HEK293 (cell line): ENCODE measurements around the gene SPRY4.

ENCODE experiments used
- CTCF ChIA-PET: fragments of 350-600 bp; formaldehyde crosslinking; extraction: SDS; loops from one replicate; lab custom pipeline; 2021; ENCODE audit warnings: antibody characterized with exemption; lab: Yijun Ruan, JAX
- POLR2A ChIA-PET: fragments of 300-600 bp; formaldehyde crosslinking; extraction: SDS; loops from one replicate; lab custom pipeline; 2020; ENCODE audit warnings: antibody characterized with exemption, inconsistent platforms; lab: Yijun Ruan, JAX
- H3K27ac ChIP-seq: fragments of 200-500 bp; sonication (Bioruptor generic); 2 replicates; pipeline ENCODE4 v1.5.1; 2014; ENCODE audit warnings: low read depth, low read length, control low read depth, inconsistent platforms; ENCODE audit errors: extremely low read depth
- H3K36me3 ChIP-seq, 2 experiments: fragments of 200-500 bp in 1 of 2; sonication (Bioruptor generic) in 1 of 2; 1 replicate in 1 of 2; 2 replicates in 1 of 2; pipeline ENCODE4 v1.5.1; 2014 to 2017; ENCODE audit warnings: inconsistent platforms in 2 of 2, low read length in 2 of 2; ENCODE audit not compliant: control insufficient read depth in 2 of 2, insufficient read depth in 1 of 2
- H3K4me1 ChIP-seq: fragments of 200-500 bp; sonication (Bioruptor generic); 2 replicates; pipeline ENCODE4 v1.5.1; 2014; ENCODE audit warnings: mild to moderate bottlenecking, low read length, inconsistent platforms; ENCODE audit not compliant: control insufficient read depth, insufficient read depth
- H3K4me3 ChIP-seq: 2 replicates; pipeline ENCODE4 v1.5.1; 2011; ENCODE audit warnings: low read depth, mild to moderate bottlenecking, control low read depth, low read length, moderate library complexity
- H3K9me3 ChIP-seq: fragments of 200-500 bp; sonication (Bioruptor generic); 2 replicates; pipeline ENCODE4 v1.5.1; 2014; ENCODE audit warnings: low read depth, low read length, inconsistent platforms; ENCODE audit not compliant: control insufficient read depth, insufficient read depth
- AEBP2 ChIP-seq: fragments of 450-650 bp; formaldehyde crosslinking; IDR thresholded peaks from 2 replicates; pipeline ENCODE4 v1.5.1; 2016; ENCODE audit warnings: missing biosample characterization, missing genetic modification characterization, borderline replicate concordance
- BCL11A ChIP-seq: fragments of 450-650 bp; formaldehyde crosslinking; IDR thresholded peaks from 2 replicates; pipeline ENCODE4 v1.5.1; 2016; ENCODE audit warnings: low read depth, missing biosample characterization, missing genetic modification characterization
- ELK4 ChIP-seq: IDR thresholded peaks from 2 replicates; pipeline ENCODE4 v1.6.1; 2011; ENCODE audit warnings: mild to moderate bottlenecking, low read depth, low read length, borderline replicate concordance
- GLI2 ChIP-seq: fragments of 450-650 bp; formaldehyde crosslinking; IDR thresholded peaks from 2 replicates; pipeline ENCODE4; 2017; ENCODE audit warnings: missing biosample characterization, missing genetic modification characterization, low read depth, borderline replicate concordance
- PRDM4 ChIP-seq: fragments of 450-650 bp; formaldehyde crosslinking; IDR thresholded peaks from 2 replicates; pipeline ENCODE4 v1.5.1; 2017; ENCODE audit warnings: missing biosample characterization, missing genetic modification characterization
- REPIN1 ChIP-seq: fragments of 450-650 bp; formaldehyde crosslinking; IDR thresholded peaks from 2 replicates; pipeline ENCODE4 v1.5.1; 2017; ENCODE audit warnings: missing biosample characterization, missing genetic modification characterization, low read depth
- SCRT1 ChIP-seq: fragments of 450-650 bp; formaldehyde crosslinking; IDR thresholded peaks from 2 replicates; pipeline ENCODE4 v1.5.1; 2016; ENCODE audit warnings: missing biosample characterization, missing genetic modification characterization, borderline replicate concordance
- SP7 ChIP-seq: fragments of 450-650 bp; formaldehyde crosslinking; IDR thresholded peaks from 2 replicates; pipeline ENCODE4 v1.5.1; 2016; ENCODE audit warnings: missing biosample characterization, missing genetic modification characterization
- YY1 ChIP-seq: fragments of 450-650 bp; formaldehyde crosslinking; IDR thresholded peaks from 2 replicates; pipeline ENCODE4 v1.5.1; 2018; ENCODE audit warnings: missing biosample characterization, missing genetic modification characterization
- ZBTB21 ChIP-seq: fragments of 450-650 bp; formaldehyde crosslinking; IDR thresholded peaks from 2 replicates; pipeline ENCODE4 v1.5.1; 2017; ENCODE audit warnings: missing biosample characterization, missing genetic modification characterization
- ZNF16 ChIP-seq: fragments of 450-650 bp; formaldehyde crosslinking; IDR thresholded peaks from 2 replicates; pipeline ENCODE4 v1.5.1; 2016; ENCODE audit warnings: low read depth, missing biosample characterization, missing genetic modification characterization
- ZNF239 ChIP-seq: fragments of 450-650 bp; formaldehyde crosslinking; IDR thresholded peaks from 2 replicates; pipeline ENCODE4 v1.5.1; 2016; ENCODE audit warnings: missing biosample characterization, missing genetic modification characterization
- ZNF302 ChIP-seq: fragments of 450-650 bp; formaldehyde crosslinking; IDR thresholded peaks from 2 replicates; pipeline ENCODE4 v1.5.1; 2016; ENCODE audit warnings: missing biosample characterization, missing genetic modification characterization, low read depth
- ZNF324 ChIP-seq: fragments of 450-650 bp; formaldehyde crosslinking; IDR thresholded peaks from 2 replicates; pipeline ENCODE4 v1.5.1; 2016; ENCODE audit warnings: missing biosample characterization, missing genetic modification characterization
- ZNF335 ChIP-seq: fragments of 450-650 bp; formaldehyde crosslinking; conservative IDR thresholded peaks from 2 replicates; pipeline ENCODE4 v1.5.1; 2016; ENCODE audit warnings: missing biosample characterization, missing genetic modification characterization
- ZNF518A ChIP-seq: fragments of 450-650 bp; formaldehyde crosslinking; conservative IDR thresholded peaks from 2 replicates; pipeline ENCODE4 v1.5.1; 2016; ENCODE audit warnings: low read depth, missing biosample characterization, missing genetic modification characterization
- ZNF549 ChIP-seq: fragments of 450-650 bp; IDR thresholded peaks from 2 replicates; pipeline ENCODE4 v1.5.1; 2018; ENCODE audit warnings: missing biosample characterization, missing genetic modification characterization, mild to moderate bottlenecking, inconsistent platforms, moderate library complexity
- ZNF560 ChIP-seq: fragments of 450-650 bp; formaldehyde crosslinking; IDR thresholded peaks from 2 replicates; pipeline ENCODE4 v1.5.1; 2017; ENCODE audit warnings: missing biosample characterization, missing genetic modification characterization, borderline replicate concordance
- ZNF561 ChIP-seq: fragments of 450-650 bp; IDR thresholded peaks from 2 replicates; pipeline ENCODE4 v1.5.1; 2018; ENCODE audit warnings: missing biosample characterization, missing genetic modification characterization, borderline replicate concordance
- ZNF623 ChIP-seq: fragments of 450-650 bp; formaldehyde crosslinking; IDR thresholded peaks from 2 replicates; pipeline ENCODE4 v1.5.1; 2016; ENCODE audit warnings: missing biosample characterization, missing genetic modification characterization
- ZNF658 ChIP-seq: fragments of 450-650 bp; formaldehyde crosslinking; IDR thresholded peaks from 2 replicates; pipeline ENCODE4; 2016; ENCODE audit warnings: missing biosample characterization, missing genetic modification characterization
- ZNF670 ChIP-seq: fragments of 450-650 bp; formaldehyde crosslinking; IDR thresholded peaks from 2 replicates; pipeline ENCODE4 v1.5.1; 2016; ENCODE audit warnings: missing biosample characterization, missing genetic modification characterization, low read depth
- ZNF677 ChIP-seq: fragments of 450-650 bp; IDR thresholded peaks from 2 replicates; pipeline ENCODE4 v1.5.0; 2018; ENCODE audit warnings: missing biosample characterization, mild to moderate bottlenecking, missing genetic modification characterization, moderate library complexity
- ZNF701 ChIP-seq: fragments of 450-650 bp; formaldehyde crosslinking; IDR thresholded peaks from 2 replicates; pipeline ENCODE4 v1.5.1; 2016; ENCODE audit warnings: missing biosample characterization, missing genetic modification characterization
- ZNF747 ChIP-seq: fragments of 450-650 bp; formaldehyde crosslinking; IDR thresholded peaks from 2 replicates; pipeline ENCODE4 v1.5.1; 2016; ENCODE audit warnings: missing biosample characterization, missing genetic modification characterization
- ZSCAN16 ChIP-seq: fragments of 450-650 bp; formaldehyde crosslinking; IDR thresholded peaks from 2 replicates; pipeline ENCODE4 v1.5.1; 2016; ENCODE audit warnings: missing biosample characterization, missing genetic modification characterization

The SPRY4 gene

GRCh38 chr5:142324871-142325724, at the start of gene SPRY4:
TSS of gene SPRY4 (minus strand) at chr5:142325021. CDS start at chr5:142315108, 9,913 bp downstream.
- no peaks in the 10 kb centered on the region for H3K9me3 ChIP-seq
- peaks cover 30% of the 10 kb centered on the region for H3K4me1 ChIP-seq
- CTCF ChIA-PET, result interaction anchor here (0.6 to 1.5 kb wide), 14 partner anchors 14 to 550 kb away, joined by 3 to 7 read pairs (median 4); no protein-coding TSS in a partner anchor
- peak within 1 kb of the TSS; percentile 58 for H3K4me3 ChIP-seq
- peak within 1 kb of the TSS; percentile 79 for H3K27ac ChIP-seq
- POLR2A ChIA-PET, result interaction anchor here (0.5 to 3.0 kb wide), 13 partner anchors 9 to 1923 kb away, joined by 3 to 12 read pairs (median 4); no protein-coding TSS in a partner anchor
- H3K36me3 ChIP-seq, result no peaks in the 10 kb centered on the region
- TF ChIP-seq ZNF701 (tag by site-specific recombination) (no peak), SCRT1 (tag by site-specific recombination) (no peak), ZNF677 (tag by site-specific recombination) (no peak; the same call in 1 of the 2 replicates), YY1 (tag by site-specific recombination) (no peak), PRDM4 (tag by site-specific recombination) (no peak), ZNF324 (tag by site-specific recombination) (0 out of 2 replicates have a peak, but pooled peaks have one; percentile 6), ZNF239 (tag by site-specific recombination) (no peak), ZNF670 (tag by site-specific recombination) (no peak), ELK4 (no peak), ZNF623 (no peak), SP7 (tag by site-specific recombination) (0 out of 2 replicates have a peak, but pooled peaks have one; percentile 39), ZNF658 (tag by site-specific recombination) (no peak), ZNF302 (tag by site-specific recombination) (no peak), ZSCAN16 (tag by site-specific recombination) (no peak), ZNF560 (tag by site-specific recombination) (no peak), REPIN1 (tag by site-specific recombination) (no peak), ZNF335 (tag by site-specific recombination) (peak; percentile 98), GLI2 (tag by site-specific recombination) (no peak), ZNF16 (tag by site-specific recombination) (no peak), AEBP2 (tag by site-specific recombination) (no peak), ZBTB21 (tag by site-specific recombination) (no peak; the same call in 1 of the 2 replicates), ZNF549 (no peak), ZNF518A (tag by site-specific recombination) (no peak), BCL11A (no peak), ZNF747 (tag by site-specific recombination) (no peak), ZNF561 (tag by site-specific recombination) (peak; percentile 9; the same call in 1 of the 2 replicates)
